T47D (cell line): ENCODE measurements around the gene FOLR1.
A peak's percentile ranks its signal among the peaks of the same experiment; 100 is the strongest.
"Not testable (repeated sequence)": the region's sequence is repeated elsewhere in the genome, so short reads cannot be mapped to it uniquely, and the experiment has no call there.

Source experiments
- DNase-seq, 2 experiments: peaks; one replicate each; pipeline versions ENCODE4 v3.0.0 to v3.0.0-alpha.2; 2011 to 2012; ENCODE audit warnings: low read depth in 1 of 2, low spot score in 1 of 2
- JUND ChIP-seq: IDR thresholded peaks from 2 replicates; pipeline ENCODE4 v1.6.1; 2012; ENCODE audit warnings: low read depth
- in situ Hi-C: cut with HindIII; loops from 2 replicates; pipeline ENCODE4 v1.10.0; 2016; ENCODE audit warnings: low sequenced_read_pairs, low pct_unique_long_range_greater_than_20kb

FOLR1 gene

GRCh38 chr11:72202571-72202970 lies 10.6 kb downstream of the FOLR1 start:
- DNase-seq = no peak
- in situ Hi-C loops = no loop called here

GRCh38 chr11:72203163-72203562 lies 11.2 kb downstream of the FOLR1 start:
- in situ Hi-C loops = no loop called here
- TF ChIP-seq JUND = no peak
- DNase-seq = peak in 1 of 2 experiments; percentile 27

More at GRCh38 chr11:72202571-72202970, 10.6 kb downstream of the FOLR1 start:
- TF ChIP-seq JUND = no peak

- DNase-seq = no peak
- TF ChIP-seq JUND = no peak
- in situ Hi-C loops = no loop called here
Measured at GRCh38 chr11:72204886-72205285, 12.9 kb downstream of the FOLR1 start.

- DNase-seq, in situ Hi-C loops: not testable (repeated sequence)
Measured at GRCh38 chr11:72206794-72207193, 14.9 kb downstream of the FOLR1 start.

GRCh38 chr11:72208281-72208680 lies 16.3 kb downstream of the FOLR1 start:
- in situ Hi-C loops = no loop called here
- no peak for DNase-seq
- TF ChIP-seq JUND = no peak

- in situ Hi-C loops = no loop called here
- TF ChIP-seq JUND = no peak
- DNase-seq = no peak
Measured at GRCh38 chr11:72209101-72209500, 17.2 kb downstream of the FOLR1 start.

GRCh38 chr11:72216638-72217037 lies 24.7 kb downstream of the FOLR1 start, which contains the start of gene FOLR2:
Gene FOLR2, plus strand, starts transcription at chr11:72216794. Its CDS starts 1,791 bp downstream, at chr11:72218585.
- in situ Hi-C loops = no loop called here
- DNase-seq = no peak
- TF ChIP-seq JUND = no peak

- in situ Hi-C loops = no loop called here
- TF ChIP-seq JUND = no peak
- no peak for DNase-seq
Measured at GRCh38 chr11:72217841-72218240, 25.9 kb downstream of the FOLR1 start.

GRCh38 chr11:72218251-72218745 lies 26.4 kb downstream of the FOLR1 start:
- DNase-seq = no peak
- no peak for TF ChIP-seq JUND
- in situ Hi-C loops = no loop called here

- in situ Hi-C loops = no loop called here
- TF ChIP-seq JUND = no peak
- no peak for DNase-seq
Measured at GRCh38 chr11:72220696-72221363, 28.9 kb downstream of the FOLR1 start.

- in situ Hi-C loops = no loop called here
- no peak for DNase-seq
- TF ChIP-seq JUND = no peak
Measured at GRCh38 chr11:72221386-72222075, 29.6 kb downstream of the FOLR1 start.

- peak in 1 of 2 experiments; percentile 81 for DNase-seq
- in situ Hi-C loops = no loop called here
- no peak for TF ChIP-seq JUND
Measured at GRCh38 chr11:72222106-72222891, 30.4 kb downstream of the FOLR1 start.
